ENCODE results near the gene SYNGR3.

GRCh38 chr16:1987198-1987597 lies 2.6 kb upstream of the SYNGR3 start:
- no peak for TF ChIP-seq EZH2 (IDR thresholded peaks at IDR 0.05; ENCODE audit: insufficient read depth, low read length)
- TF ChIP-seq, protein P1, sequence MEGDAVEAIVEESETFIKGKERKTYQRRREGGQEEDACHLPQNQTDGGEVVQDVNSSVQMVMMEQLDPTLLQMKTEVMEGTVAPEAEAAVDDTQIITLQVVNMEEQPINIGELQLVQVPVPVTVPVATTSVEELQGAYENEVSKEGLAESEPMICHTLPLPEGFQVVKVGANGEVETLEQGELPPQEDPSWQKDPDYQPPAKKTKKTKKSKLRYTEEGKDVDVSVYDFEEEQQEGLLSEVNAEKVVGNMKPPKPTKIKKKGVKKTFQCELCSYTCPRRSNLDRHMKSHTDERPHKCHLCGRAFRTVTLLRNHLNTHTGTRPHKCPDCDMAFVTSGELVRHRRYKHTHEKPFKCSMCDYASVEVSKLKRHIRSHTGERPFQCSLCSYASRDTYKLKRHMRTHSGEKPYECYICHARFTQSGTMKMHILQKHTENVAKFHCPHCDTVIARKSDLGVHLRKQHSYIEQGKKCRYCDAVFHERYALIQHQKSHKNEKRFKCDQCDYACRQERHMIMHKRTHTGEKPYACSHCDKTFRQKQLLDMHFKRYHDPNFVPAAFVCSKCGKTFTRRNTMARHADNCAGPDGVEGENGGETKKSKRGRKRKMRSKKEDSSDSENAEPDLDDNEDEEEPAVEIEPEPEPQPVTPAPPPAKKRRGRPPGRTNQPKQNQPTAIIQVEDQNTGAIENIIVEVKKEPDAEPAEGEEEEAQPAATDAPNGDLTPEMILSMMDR (IDR thresholded peaks at IDR 0.05; ENCODE audit: insufficient read depth, low read depth, low read length), result no peak
